Neural cell (in vitro differentiated cells): ENCODE results near the gene DSTN.

Experiments
- CTCF ChIP-seq: fragments of 450-650 bp; IDR thresholded peaks from 2 replicates; pipeline ENCODE4 v1.5.1; 2014; ENCODE audit warnings: antibody characterized with exemption, mild to moderate bottlenecking, moderate library complexity; ENCODE audit not compliant: poor library complexity, severe bottlenecking
- EZH2 ChIP-seq: fragments of 200-600, 300-800 bp; shearing (Covaris generic), sonication (generic); IDR thresholded peaks from 2 replicates; pipeline ENCODE4 v1.6.1; 2014; ENCODE audit warnings: antibody characterized with exemption, low read length, borderline replicate concordance, mild to moderate bottlenecking; ENCODE audit not compliant: insufficient read depth, poor library complexity, severe bottlenecking
- RAD21 ChIP-seq: fragments of 450-650 bp; conservative IDR thresholded peaks from 2 replicates; pipeline ENCODE4 v1.6.1; 2014; ENCODE audit warnings: antibody characterized with exemption, mild to moderate bottlenecking, moderate library complexity
- TF ChIP-seq, protein P1 (sequence below): IDR thresholded peaks from 2 replicates; pipeline ENCODE4 v1.6.1; 2012; ENCODE audit warnings: borderline replicate concordance

DNA sequence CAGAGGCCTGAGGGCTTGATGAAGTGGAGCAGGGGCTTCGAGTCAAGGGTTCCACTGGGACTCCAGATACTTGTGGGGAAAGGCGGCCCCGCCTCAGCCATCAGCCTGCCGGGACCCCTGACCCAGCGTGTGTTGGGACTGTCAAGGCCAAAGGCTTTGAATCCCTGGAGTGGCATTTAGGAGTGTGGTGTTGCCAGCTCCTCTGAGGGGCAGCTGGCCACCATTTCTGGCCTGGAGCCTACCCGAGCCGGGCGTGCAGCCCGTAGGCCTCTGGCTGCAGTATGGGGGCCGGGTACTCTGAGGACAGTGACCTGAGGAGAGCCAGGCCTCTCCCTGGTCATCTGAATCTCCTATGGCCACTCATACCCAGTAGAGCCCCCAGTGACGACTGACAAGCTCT lies 72.1 kb downstream of the DSTN start:
- no peak for TF ChIP-seq RAD21
- TF ChIP-seq EZH2, result no peak
- TF ChIP-seq CTCF, result no peak
- TF ChIP-seq, protein P1, sequence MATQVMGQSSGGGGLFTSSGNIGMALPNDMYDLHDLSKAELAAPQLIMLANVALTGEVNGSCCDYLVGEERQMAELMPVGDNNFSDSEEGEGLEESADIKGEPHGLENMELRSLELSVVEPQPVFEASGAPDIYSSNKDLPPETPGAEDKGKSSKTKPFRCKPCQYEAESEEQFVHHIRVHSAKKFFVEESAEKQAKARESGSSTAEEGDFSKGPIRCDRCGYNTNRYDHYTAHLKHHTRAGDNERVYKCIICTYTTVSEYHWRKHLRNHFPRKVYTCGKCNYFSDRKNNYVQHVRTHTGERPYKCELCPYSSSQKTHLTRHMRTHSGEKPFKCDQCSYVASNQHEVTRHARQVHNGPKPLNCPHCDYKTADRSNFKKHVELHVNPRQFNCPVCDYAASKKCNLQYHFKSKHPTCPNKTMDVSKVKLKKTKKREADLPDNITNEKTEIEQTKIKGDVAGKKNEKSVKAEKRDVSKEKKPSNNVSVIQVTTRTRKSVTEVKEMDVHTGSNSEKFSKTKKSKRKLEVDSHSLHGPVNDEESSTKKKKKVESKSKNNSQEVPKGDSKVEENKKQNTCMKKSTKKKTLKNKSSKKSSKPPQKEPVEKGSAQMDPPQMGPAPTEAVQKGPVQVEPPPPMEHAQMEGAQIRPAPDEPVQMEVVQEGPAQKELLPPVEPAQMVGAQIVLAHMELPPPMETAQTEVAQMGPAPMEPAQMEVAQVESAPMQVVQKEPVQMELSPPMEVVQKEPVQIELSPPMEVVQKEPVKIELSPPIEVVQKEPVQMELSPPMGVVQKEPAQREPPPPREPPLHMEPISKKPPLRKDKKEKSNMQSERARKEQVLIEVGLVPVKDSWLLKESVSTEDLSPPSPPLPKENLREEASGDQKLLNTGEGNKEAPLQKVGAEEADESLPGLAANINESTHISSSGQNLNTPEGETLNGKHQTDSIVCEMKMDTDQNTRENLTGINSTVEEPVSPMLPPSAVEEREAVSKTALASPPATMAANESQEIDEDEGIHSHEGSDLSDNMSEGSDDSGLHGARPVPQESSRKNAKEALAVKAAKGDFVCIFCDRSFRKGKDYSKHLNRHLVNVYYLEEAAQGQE, result no peak
